ENCODE results near the gene GCA.

GCA gene

GRCh38 chr2:162328424-162329157 is 15.3 kb upstream of the GCA start:
- no peak for DNase-seq (ENCODE audit: low spot score)

GRCh38 chr2:162330881-162331280 is 13.1 kb upstream of the GCA start:
- DNase-seq (ENCODE audit: low spot score) = no peak

DNA sequence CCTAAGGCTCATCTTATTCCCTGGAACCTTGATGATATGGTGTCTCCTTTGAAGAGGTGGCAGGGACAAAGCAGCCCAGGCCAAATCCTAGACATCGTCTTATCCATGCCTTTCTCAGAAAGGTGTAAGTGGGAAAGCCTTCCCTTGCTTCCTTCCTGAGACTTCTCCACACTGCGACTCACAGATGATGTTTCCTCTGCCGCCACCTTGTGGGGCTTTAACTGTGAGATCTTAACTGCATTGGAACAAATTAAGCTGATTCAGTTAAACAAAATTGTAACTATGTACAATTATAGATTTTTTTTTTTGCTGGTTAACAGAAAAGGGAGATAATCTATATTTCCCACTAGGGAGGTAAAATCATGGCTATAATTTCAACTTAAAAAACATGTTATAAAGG is 10.0 kb upstream of the GCA start:
- DNase-seq (ENCODE audit: low spot score) = peak; percentile 23

DNA sequence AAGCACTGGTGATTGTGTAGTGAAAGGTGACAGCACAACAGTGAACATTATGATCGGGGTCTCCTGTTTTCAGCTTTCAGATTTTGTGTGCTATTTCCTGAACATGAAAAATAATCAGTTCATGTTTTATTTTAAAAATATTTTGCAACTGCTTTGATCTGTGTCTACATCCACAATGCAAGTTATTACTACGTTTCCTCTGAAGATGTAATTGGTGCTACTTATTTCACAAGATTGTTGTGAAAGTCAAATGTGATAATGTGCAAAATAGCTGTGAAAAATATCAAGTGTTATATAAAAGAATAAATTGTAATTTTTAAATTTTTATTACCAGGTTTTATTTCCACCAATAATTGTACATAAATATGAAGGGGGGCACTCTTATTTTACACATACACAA is 6.1 kb upstream of the GCA start:
- DNase-seq (ENCODE audit: low spot score) = no peak

DNA sequence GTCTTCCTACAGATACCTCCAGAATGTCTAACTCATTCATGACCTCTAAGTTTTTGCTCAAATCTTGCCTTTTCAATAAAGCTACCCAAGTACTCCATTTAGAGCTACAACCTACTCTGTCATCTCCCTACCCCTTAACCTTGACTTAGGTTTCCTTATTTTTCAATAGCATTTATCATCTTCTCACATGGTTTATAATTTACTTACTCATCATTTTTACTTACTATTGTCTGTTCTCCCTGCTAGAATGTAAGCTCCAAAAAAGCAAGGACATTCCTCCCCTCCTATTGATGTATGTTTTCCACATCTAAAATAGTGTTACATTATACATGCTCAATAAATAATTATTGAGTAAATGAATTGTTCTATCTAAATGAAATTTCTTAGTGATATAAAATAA is 3.1 kb upstream of the GCA start:
- DNase-seq (ENCODE audit: low spot score) = no peak

DNA sequence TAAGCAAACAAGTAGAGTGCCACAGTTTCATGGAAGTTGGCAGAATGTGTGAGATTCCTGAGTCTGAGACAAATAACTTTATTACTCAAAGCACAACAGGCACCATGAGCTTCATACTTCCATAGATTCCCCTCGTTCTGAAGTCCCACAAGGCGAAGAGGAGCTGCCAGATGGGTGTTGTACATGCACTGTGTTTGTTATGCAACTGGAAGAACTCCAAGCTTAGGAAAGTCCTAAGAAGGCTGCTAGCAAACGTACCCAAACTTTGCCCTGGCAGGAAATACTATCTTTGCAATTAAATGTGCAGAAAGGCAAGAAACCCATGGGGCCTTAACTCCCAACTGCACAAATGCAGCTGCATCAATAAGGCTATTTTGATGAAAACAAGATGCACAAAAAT is 1.6 kb upstream of the GCA start:
- DNase-seq (ENCODE audit: low spot score) = no peak

DNA sequence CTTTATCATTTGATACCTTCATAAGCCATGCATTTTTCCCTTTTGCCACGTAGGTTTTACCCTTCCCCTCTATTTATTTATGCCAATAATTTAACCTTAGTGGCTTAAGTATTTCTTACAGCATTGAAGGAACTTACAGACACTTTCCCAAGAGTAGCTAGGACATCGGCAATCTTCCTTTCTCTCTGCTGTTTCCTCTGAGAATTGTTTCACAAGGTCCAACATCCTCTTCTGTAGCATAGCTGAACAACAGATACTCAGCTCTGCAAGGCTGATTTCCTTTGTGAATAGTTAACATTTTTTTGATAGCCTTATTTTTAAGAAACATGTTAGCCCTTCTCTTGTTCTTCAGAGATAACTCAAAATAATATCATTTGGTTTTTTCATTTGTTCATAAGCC is 1.1 kb upstream of the GCA start:
- no peak for DNase-seq (ENCODE audit: low spot score)

GRCh38 chr2:162343492-162343823 is 474 bp upstream of the GCA start:
- no peak for DNase-seq (ENCODE audit: low spot score)

DNA sequence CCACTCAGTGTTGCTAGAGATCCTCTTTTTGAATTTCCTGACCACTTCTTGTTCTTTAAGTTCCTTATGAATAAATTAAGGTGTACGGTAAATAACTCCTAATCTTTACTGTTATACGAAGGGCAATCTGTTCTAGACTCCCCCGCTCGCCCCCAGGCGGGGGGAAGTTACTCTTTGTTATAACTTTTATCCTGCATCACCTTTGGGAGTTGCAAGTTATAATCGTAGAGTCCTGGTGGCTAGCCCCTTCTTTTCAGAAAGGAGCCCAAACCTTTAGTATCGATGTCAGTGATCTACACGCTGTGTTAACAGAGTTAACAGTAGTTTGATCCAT is 652 bp downstream of the GCA start:
- DNase-seq (ENCODE audit: low spot score) = no peak

DNA sequence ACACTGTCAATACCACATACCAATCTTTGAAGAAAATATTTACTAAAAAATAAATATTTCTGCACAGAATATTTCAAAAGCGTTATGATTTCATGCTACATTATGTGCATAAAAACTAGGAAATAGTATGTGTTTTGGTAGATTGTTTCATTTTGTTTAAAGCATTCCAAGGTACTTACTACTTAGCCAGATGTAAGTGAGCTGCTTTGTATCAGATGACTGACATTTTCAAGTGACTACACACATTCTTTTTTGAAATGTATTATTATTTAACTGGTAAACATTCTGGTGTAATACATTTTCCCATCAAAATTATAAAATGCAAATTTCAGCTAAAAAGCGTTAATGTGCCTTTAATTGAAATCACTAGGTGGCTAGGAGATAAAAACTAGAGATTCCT is 21.5 kb downstream of the GCA start:
- DNase-seq (ENCODE audit: low spot score) = no peak

DNA sequence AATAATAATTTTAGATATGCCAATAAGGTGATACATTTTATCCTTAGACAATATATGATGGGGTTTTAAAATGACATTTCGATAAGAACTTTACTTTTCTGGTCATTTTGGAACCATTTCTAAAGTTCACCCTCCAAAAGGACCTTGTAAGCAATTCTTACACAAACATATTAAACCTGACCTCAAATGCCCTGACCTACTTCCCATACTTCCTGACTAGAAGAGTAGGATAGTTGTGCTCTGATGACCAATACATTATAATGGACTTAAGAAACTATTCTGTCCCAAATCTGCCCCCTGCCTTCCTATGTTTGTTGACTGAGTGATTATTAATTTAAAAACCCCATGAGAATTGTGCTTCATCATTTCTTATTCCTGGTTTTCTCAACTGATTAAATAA is 24.6 kb downstream of the GCA start:
- no peak for DNase-seq (ENCODE audit: low spot score)

GRCh38 chr2:162369551-162369950 is 25.6 kb downstream of the GCA start:
- DNase-seq (ENCODE audit: low spot score) = no peak

- DNase-seq (ENCODE audit: low spot score) = no peak
Measured at GRCh38 chr2:162370931-162371330, 27.0 kb downstream of the GCA start.

GRCh38 chr2:162372818-162373217 is 28.9 kb downstream of the GCA start:
- DNase-seq (ENCODE audit: low spot score) = no peak

- DNase-seq (ENCODE audit: low spot score) = no peak
Measured at GRCh38 chr2:162379719-162380580, 36.0 kb downstream of the GCA start.

- no peak for DNase-seq (ENCODE audit: low spot score)
Measured at GRCh38 chr2:162381851-162382250, 37.9 kb downstream of the GCA start.

GRCh38 chr2:162382278-162382677 is 38.3 kb downstream of the GCA start:
- DNase-seq (ENCODE audit: low spot score) = no peak

DNA sequence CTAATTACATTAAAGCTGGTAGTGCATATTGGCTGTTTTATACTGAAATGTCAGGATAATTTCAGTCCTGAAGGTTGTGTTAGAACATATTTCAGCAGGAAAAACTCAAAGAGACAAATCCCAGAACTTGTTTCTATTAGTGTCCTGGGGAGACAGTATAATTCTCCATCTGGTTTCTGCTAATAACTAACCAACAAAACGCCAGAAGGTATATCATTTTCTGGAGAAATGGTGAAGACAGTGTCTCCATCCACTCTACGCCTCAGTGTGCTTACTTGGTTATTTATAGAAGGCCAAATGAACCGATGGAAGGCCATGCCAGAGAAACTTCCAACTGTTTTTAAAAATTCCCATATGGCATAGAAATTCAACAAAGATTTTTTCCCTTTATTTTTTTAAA is 41.6 kb downstream of the GCA start:
- DNase-seq (ENCODE audit: low spot score) = no peak

- DNase-seq (ENCODE audit: low spot score) = no peak
Measured at GRCh38 chr2:162390801-162391200, 46.9 kb downstream of the GCA start.

DNA sequence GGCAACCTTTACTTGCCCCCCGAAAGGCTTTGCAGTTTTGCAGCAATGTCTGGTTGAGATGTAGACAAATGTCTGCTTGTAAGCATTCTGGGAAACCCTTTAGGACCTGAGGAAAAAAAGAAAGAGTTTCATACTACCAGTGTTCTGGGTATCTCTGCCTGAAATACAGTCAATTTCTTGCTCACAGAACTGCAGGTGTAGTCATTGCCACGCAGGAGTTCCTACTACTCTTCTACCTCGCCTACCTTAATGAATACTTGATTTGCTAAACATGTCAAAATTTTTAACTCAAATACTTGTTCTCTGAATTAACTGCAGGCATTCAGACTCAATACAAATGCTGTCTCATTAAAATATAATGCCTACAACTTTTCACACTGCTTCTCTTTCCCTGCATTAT is 56.4 kb downstream of the GCA start:
- no peak for DNase-seq (ENCODE audit: low spot score)

DNA sequence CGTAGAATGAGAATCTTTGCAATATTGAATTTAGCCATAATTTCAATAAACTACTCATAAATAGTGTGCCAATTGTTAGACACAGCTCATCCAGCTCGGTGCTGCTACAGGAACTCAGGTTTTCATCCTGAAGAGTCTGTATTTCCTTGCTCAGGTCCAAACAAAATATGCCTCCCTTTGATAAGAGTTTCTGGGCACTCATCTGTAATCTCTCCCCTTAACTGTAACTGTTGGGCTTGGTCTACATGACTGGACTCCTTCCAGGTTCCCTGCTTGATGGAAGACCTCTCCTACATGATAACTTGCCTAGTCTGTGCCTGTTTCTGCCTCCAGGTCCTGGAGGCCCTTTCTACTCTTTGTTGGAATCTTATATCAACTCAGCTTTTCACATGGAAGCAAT is 57.9 kb downstream of the GCA start:
- DNase-seq (ENCODE audit: low spot score) = no peak

DNA sequence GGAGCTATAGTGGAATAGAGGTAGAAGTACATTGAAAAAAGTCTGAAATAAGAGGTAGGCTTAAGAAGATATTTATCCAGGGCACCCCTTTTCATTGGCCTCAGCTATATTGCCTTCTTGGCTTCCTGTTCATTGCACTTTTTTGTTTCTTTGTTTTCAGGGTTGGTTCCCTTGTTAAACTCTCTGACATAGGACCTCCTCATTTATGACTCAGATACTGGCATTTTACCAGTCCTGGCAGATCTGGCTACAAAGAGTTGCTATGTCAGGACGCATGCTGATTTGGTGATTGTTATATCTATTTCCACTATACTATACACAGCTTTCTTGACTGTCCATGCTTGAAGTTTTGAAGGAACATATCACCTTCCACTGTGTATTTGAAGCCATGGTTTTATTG is 60.0 kb downstream of the GCA start:
- DNase-seq (ENCODE audit: low spot score) = no peak

Data from HuH-7 (cell line).